NCI-H1092 treated with DMSO at 0.1 percent for 48 hours (cell line): ENCODE results near the gene PIEZO1.
"Not testable (repeated sequence)": the region's sequence is repeated elsewhere in the genome, so short reads cannot be mapped to it uniquely, and the experiment has no call there.

Source experiments
- DNase-seq: peaks from one replicate; lab custom pipeline; 2025; lab: John Stamatoyannopoulos, UW

The PIEZO1 gene

GRCh38 chr16:88672776-88673175 is 112.2 kb downstream of the PIEZO1 start:
- DNase-seq, result no peak

DNA sequence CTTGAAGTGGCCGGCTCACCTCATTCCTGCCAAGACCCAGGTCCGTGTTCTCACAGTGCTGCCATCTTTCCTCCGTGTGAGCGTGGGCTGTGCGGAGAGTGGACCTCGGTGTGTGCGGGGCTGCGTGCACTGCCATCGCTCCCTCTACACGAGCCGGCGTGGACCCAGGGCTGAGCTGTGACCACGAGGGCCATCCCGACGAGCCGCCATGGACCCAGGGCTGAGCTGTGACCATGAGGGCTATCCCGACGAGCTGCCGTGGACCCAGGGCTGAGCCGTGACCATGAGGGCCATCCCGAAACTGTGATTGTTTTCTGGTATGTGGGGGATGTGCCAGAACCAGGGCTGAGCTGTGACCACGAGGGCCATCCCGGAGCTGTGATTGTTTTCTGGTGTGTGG is 113.2 kb downstream of the PIEZO1 start:
- DNase-seq, result no peak

- DNase-seq, result no peak
These were observed 115.0 kb downstream of the PIEZO1 start for GRCh38 chr16:88669980-88670379.

GRCh38 chr16:88669493-88669892 is 115.5 kb downstream of the PIEZO1 start:
- DNase-seq, result not testable (repeated sequence)

- DNase-seq, result no peak
These were observed 117.6 kb downstream of the PIEZO1 start for GRCh38 chr16:88667461-88667860.

- DNase-seq, result no peak
These were observed 119.5 kb downstream of the PIEZO1 start for GRCh38 chr16:88665570-88665969.
